GM12874 (cell line): Measurements from ENCODE around the gene COLQ.

Experiments used
- TF ChIP-seq, protein P1 (sequence below): IDR thresholded peaks from 2 replicates; pipeline ENCODE4 v1.5.1; 2011; ENCODE audit warnings: low read depth, mild to moderate bottlenecking, control low read depth, low read length, moderate library complexity; ENCODE audit not compliant: insufficient read depth

The COLQ gene

GRCh38 chr3:15521573-15521965 is at the start of gene COLQ:
Gene COLQ (minus strand): TSS chr3:15521706. CDS start chr3:15521625, 81 bp downstream.
- TF ChIP-seq, protein P1, sequence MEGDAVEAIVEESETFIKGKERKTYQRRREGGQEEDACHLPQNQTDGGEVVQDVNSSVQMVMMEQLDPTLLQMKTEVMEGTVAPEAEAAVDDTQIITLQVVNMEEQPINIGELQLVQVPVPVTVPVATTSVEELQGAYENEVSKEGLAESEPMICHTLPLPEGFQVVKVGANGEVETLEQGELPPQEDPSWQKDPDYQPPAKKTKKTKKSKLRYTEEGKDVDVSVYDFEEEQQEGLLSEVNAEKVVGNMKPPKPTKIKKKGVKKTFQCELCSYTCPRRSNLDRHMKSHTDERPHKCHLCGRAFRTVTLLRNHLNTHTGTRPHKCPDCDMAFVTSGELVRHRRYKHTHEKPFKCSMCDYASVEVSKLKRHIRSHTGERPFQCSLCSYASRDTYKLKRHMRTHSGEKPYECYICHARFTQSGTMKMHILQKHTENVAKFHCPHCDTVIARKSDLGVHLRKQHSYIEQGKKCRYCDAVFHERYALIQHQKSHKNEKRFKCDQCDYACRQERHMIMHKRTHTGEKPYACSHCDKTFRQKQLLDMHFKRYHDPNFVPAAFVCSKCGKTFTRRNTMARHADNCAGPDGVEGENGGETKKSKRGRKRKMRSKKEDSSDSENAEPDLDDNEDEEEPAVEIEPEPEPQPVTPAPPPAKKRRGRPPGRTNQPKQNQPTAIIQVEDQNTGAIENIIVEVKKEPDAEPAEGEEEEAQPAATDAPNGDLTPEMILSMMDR, result no peak

GRCh38 chr3:15563190-15563589 is 41.7 kb upstream of the COLQ start:
- TF ChIP-seq, protein P1, result no peak

DNA sequence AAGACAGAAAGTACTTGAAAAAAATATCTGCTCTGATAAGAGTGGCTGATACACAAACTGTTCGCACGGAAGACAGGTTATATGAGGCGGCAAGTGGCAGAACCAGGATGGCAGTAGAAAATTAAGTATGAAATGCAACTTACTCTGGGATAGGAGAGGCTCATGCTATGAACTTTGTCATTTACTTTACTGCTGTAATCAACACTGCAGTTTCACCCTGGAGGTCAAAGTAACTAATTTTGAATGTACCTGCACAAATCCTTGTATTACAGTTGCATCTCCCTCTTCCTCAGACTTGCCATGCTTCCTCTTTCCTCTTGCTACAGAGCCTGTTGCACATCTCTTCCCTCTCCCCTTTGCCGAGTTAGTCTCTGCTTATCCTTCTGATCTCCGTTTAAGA is 41.1 kb upstream of the COLQ start:
- TF ChIP-seq, protein P1, result no peak

DNA sequence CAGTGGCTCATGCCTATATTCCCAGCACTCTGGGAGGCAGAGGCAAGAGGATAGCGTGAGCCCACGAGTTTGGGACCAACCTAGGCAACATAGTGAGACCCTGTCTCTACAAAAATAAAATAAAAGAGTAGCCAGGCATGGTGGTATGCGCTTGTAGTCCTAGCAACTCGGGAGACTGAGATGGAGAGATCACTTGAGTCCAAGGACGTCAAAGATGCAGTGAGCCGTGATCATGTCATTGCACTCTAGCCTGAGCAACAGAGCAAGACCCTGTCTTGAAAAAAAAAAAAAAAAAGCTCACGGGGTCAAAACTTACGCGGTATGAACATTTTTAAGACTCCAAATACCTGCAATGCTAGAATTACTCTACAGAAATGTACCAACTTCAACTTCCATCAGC is 37.1 kb upstream of the COLQ start:
- TF ChIP-seq, protein P1, result no peak

- TF ChIP-seq, protein P1, result no peak; the same call in 1 of the 2 replicates
Measured at GRCh38 chr3:15557511-15557946, 36.0 kb upstream of the COLQ start.

DNA sequence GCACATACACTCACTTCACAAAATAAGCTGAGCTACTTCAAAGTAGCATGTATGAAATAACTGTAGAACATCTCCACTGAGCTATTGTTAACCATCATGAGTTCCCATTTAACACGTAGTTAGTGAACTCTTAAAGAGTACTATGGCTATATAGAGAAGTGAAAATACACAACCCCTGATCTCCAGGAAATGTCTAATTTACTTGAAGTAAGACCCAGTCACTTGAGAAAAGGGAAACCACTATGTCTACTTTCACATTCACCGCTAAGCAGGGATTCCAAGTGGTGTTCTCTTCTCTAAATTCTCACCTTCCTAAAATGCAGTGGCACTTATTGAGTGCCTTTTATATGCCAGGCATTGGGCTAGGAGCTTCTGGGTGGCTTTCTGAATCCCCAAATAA is 35.0 kb upstream of the COLQ start:
- TF ChIP-seq, protein P1, result no peak

DNA sequence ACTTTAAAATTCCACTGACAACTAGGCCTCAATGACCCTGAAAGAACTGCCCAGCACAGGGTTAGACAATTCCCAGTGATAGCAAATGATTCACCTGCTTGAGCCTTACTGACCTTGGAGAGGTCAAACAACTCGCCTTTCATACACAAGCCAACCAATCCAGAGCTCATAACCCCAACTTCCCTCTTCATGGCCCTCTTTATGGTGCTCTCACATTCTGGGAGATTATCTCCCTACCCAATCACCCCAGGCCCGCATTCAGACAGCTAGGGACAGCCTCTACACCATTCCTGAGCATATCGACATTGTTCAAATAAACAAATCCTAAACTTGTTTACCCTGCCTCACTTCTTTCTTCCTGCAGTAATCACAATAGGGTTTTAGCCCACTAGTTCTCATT is 32.2 kb upstream of the COLQ start:
- TF ChIP-seq, protein P1, result no peak

DNA sequence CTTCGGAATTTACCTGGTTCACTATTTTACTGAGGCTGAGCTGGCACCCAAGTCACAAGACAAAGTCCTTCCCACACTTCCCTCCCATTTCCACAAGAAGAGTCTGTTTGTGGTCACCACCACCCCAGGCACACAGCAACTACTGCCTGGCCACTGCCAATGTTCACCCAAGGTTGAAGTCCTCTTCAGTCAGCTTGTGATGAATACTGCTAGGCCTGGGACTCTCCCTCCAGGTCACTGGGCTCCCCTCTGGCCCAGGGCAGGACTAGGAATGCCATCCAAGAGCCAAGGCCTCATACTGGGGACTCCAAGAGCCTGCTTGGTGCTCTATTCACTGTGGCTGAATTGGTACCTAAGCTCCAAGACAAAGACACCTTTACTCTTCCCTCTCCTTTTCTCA is 30.4 kb upstream of the COLQ start:
- TF ChIP-seq, protein P1, result no peak
